Mucosa of gallbladder (tissue), 1 donor: ENCODE results near the gene SH2D3C. TPM values are rescaled to one million over a fixed set of nuclear protein-coding genes. Genes with fewer than 3 reads are reported as not detected.
A peak's percentile ranks its signal among the peaks of the same experiment; 100 is the strongest.

Source experiments
- DNase-seq: peaks from one replicate; pipeline ENCODE4 v3.0.0-alpha.2; 2020; ENCODE audit warnings: low spot score
- total RNA-seq: library from RNA; stranded (reverse); gene quantifications from one replicate; pipeline ENCODE4 v1.2.1, GENCODE V29; 2021
- donor health status: DM: no; HTN: no; CAD: no.

Gene SH2D3C
- total RNA-seq, 1 donor from 2014 or later = 9.1 TPM

- DNase-seq = no peak
These were observed 60.7 kb downstream of the SH2D3C start for GRCh38 chr9:127717766-127718165.

DNA sequence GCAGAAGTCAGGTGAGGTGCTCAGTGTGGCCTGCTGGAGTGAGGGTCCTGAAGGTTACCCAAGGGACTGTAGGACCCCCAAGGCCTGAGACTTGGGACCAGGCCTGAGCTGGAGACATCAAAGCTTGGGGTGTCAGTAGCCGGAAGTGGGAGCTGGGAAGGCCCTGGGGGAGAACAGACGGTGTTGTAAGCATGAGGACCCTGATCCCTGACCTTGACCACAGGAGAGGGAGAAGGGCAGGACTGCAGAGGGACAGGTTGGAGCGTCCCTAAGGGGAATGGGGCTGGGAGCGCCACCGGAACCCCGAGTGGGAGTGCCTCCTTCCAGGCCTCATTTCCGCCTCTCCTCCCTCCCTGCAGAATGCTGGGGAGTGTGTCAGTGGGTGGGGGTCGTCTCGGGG is 62.1 kb downstream of the SH2D3C start:
- no peak for DNase-seq

DNA sequence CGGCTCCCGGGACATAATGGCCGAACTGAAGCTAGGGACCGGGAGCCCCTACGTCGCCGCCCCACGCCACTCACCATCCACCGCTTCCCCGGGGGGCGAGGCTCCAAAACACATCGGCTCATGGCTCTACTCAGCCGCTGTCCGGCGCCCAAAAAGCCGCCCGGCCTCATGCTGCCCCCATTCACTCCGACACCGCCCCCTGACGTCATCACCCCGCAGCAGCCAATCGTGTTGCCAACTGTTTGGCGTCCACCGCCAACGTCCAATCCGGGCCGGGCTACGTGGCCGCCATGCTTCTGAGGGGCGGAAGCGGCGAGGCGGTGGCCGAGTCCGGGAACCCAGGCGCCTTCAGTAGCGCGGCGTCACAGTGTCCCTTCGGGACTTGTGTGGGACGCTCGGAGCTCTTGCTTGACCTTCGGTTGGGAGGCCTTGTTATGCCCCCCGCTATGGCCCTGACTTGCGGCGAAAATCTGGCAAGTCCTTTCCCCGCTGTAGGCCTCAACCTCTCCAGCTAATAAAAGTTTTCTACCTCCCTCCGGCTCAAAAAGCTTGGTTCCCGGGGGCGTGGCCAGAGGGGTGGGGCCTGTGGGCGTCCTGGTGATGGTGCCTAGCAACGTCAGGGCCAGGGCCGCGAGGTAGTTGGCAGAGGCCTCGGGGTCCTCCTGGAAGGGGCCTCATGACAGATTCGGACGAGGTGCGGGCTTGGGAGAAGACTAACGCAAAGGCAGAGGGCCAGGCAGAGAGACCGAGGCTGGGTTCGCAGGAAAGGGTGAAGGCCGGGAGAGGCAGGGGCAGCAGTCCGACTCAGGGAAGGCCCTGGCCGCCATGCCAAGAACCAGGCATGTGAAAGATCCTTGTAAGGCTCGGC is 62.8 kb downstream of the SH2D3C start, which contains the start of the genes PTRH1 and TTC16:
Gene PTRH1, minus strand, starts transcription at position 194 of the 868 bp plus-strand sequence. Its CDS starts 24 bp downstream, at position 170.
Gene TTC16, plus strand, starts transcription at position 610 of the 868 bp plus-strand sequence. Its CDS starts 67 bp downstream, at position 677.
- peak; percentile 97 for DNase-seq

- no peak for DNase-seq
These were observed 63.5 kb downstream of the SH2D3C start for GRCh38 chr9:127714951-127715469.

- DNase-seq = no peak
These were observed 64.3 kb downstream of the SH2D3C start for GRCh38 chr9:127714020-127714750.

- DNase-seq = no peak
These were observed 65.6 kb downstream of the SH2D3C start for GRCh38 chr9:127712867-127713266.

GRCh38 chr9:127712371-127712770 is 66.1 kb downstream of the SH2D3C start:
- no peak for DNase-seq

GRCh38 chr9:127711831-127712274 is 66.6 kb downstream of the SH2D3C start:
- no peak for DNase-seq

GRCh38 chr9:127711226-127711701 is 67.2 kb downstream of the SH2D3C start:
- DNase-seq = no peak

GRCh38 chr9:127710204-127710783 is 68.2 kb downstream of the SH2D3C start:
- no peak for DNase-seq

DNA sequence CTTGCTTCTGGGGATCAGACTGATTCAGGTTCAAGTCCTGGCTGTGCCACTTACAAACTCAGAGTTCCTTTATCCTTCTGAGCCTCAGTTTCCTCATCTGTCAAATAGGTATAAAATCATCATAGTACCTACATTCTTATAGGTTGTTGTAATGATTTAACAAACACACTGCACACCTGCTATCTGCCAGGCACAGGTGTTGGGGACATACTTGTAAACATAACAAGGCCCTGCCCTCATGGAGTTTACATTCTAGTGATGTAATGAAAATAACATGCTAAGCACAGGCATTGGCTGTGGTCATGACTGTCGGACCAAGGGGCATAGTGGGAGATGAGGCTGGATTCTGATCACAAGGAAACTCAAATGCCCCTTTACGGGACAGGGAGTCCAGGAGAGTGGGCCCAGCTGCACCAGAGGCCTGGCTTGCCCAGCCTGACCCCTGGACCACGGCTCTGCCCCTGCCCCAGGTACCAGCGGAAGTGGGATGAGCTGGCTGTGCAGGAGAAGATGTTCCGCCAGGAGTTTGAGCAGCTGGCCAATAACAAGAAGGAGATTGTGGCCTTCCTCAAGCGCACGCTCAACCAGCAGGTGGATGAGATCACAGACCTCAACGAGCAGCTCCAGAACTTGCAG is 69.4 kb downstream of the SH2D3C start:
- no peak for DNase-seq

DNA sequence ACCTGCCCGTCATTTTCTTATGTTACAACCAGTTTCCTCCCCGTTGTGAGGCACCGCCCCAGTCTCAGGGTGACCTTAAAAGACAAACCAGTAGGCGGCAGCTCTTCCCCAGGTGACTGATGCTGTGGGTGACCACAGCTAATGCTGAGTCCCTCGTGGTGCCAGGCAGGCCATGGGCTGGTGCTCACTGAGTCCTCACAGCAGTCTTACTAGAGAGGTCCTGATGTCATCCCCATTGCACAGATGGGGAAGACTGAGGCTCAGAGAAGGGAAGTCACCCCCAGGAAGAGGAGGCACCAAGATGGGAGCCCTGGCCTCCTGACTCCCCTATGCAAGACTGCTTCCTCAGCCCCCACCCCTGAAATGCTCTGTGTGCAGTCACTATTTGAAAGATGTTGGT is 70.7 kb downstream of the SH2D3C start:
- no peak for DNase-seq

DNA sequence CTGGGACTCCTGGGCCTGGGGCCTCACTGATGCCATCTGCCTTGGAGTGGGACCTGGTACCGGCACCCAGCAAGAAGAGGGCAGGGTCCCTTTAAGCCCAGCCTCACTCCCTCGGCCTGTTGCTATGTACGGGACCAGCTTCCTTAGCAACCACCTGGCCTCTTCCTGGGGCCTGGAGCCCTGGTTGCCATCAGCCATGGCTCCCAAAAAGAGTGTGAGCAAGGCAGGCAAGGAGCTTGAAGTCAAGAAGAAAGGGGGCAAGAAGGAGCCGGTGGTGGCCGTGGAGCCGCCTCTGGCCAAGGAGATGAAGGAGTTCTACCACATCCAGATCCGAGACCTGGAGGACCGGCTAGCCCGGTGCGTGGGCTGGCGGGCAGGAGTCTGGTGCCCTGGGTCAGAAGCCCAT is 71.6 kb downstream of the SH2D3C start, which contains the start of gene CFAP157:
Gene CFAP157, plus strand, starts transcription at position 153 of the 406 bp plus-strand sequence. Its CDS starts 44 bp downstream, at position 197.
- DNase-seq = no peak

- no peak for DNase-seq
These were observed 72.7 kb downstream of the SH2D3C start for GRCh38 chr9:127705577-127706379.

DNA sequence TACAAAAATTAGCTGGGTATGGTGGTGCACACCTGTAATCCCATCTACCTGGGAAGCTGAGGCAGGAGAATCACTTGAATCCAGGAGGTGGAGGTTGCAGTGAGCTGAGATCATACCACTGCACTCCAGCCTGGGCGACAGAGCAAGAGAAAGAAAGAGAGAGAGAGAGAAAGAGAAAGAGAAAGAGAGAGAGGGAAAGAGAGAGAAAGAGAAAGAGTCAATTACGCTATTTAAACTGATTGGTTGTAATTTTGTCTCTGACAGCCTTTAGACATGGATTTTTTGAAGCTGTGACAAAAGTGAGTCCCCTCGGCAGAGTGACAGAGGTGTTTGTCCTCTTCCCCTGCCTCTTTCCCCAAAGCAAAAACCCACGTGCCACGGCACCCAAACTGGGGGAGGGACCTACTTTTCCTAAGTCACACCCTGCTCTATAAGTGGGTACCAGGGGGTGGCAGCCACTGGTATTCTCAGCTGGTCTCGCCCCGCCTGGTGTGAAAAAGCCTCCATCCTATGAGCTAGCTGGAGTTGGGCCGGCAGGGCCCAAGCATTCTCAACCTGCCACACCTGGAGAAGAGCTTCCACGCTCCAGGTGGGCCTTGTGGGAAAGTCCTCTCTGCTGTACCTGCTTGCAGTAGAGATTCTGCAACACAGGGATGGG is 75.0 kb downstream of the SH2D3C start:
- no peak for DNase-seq

- no peak for DNase-seq
These were observed 77.7 kb downstream of the SH2D3C start for GRCh38 chr9:127700594-127701255.

DNA sequence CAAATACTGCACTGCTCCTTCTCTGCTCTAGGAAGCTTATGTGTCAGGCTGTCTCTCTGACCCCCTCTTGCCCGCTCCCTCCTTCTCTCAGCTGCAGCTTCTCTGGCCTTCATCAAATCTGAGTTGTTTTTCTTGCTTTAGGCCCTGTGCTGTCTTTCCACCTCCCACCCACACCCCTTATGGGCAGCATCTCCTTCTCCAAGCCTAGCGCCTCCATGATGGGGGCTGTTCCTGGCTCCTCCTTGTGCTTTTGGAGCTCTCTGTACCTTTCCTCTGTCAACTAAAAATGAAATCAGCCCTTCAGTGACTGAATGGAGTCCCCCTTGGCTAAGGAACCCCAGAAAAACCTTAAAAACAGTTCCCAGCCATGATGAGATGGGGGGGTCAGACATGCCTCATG is 78.3 kb downstream of the SH2D3C start:
- DNase-seq = no peak

GRCh38 chr9:127698985-127699670 is 79.3 kb downstream of the SH2D3C start:
- peak; percentile 98 for DNase-seq

GRCh38 chr9:127698386-127698785 is 80.1 kb downstream of the SH2D3C start:
- no peak for DNase-seq
